Heart left ventricle (tissue), 16 donors: ENCODE data around the gene SGF29. TPM values are rescaled to one million over a fixed set of nuclear protein-coding genes. Genes with fewer than 3 reads are reported as not detected.
"Not testable (repeated sequence)": the region's sequence is repeated elsewhere in the genome, so short reads cannot be mapped to it uniquely, and the experiment has no call there.

Experiments used
- ATAC-seq, 4 donors: fragments of 200-7000 bp; cut with Tn5 transposase; one replicate each; pipeline ENCODE4 v1.9.1; 2020 to 2022; ENCODE audit warnings: moderate library complexity in 4 of 4, mild to moderate bottlenecking in 3 of 4, moderate number of reproducible peaks in 1 of 4
- DNase-seq, 5 donors: peaks; one replicate each; pipeline ENCODE4 v3.0.0-alpha.2; 2020
- H3K27ac ChIP-seq, 12 donors: fragments of 200-600 bp; sonication (generic) in 4 of 12; one replicate each; pipeline versions ENCODE4 v1.5.0 to v1.8.0; 2016 to 2022; ENCODE audit warnings: mild to moderate bottlenecking in 2 of 12
- H3K27me3 ChIP-seq, 9 donors: fragments of 200-600 bp; sonication (generic) in 2 of 9; one replicate each; pipeline versions ENCODE4 v1.5.1 to v1.8.0; 2016 to 2022; ENCODE audit warnings: mild to moderate bottlenecking in 3 of 9
- H3K36me3 ChIP-seq, 9 donors: fragments of 200-600 bp; sonication (generic) in 2 of 9; one replicate each; pipeline versions ENCODE4 v1.5.0 to v1.8.0; 2018 to 2022; ENCODE audit warnings: mild to moderate bottlenecking in 2 of 9
- H3K4me1 ChIP-seq, 12 donors: fragments of 200-600 bp; sonication (generic) in 4 of 12; one replicate each; pipeline versions ENCODE4 v1.5.0 to v1.8.0; 2016 to 2022; ENCODE audit warnings: mild to moderate bottlenecking in 3 of 12
- H3K4me3 ChIP-seq, 12 donors: fragments of 200-600 bp; sonication (generic) in 4 of 12; one replicate each; pipeline versions ENCODE4 v1.5.0 to v1.8.0; 2017 to 2022; ENCODE audit warnings: mild to moderate bottlenecking in 9 of 12, moderate library complexity in 4 of 12
- H3K9me3 ChIP-seq, 12 donors: fragments of 200-600 bp; sonication (generic) in 4 of 12; one replicate each; pipeline versions ENCODE4 v1.5.0 to v1.8.0; 2016 to 2022; ENCODE audit warnings: mild to moderate bottlenecking in 1 of 12
- POLR2A ChIP-seq, 2 donors: fragments of 450-650 bp; IDR thresholded peaks; one replicate each; pipeline ENCODE4 v1.6.1; 2017; ENCODE audit warnings: antibody characterized with exemption in 2 of 2, mild to moderate bottlenecking in 2 of 2, moderate library complexity in 2 of 2
- WGBS, 4 donors: extraction: QIAGEN DNeasy Blood & Tissue Kit in 2 of 4; methylation state at CpG; one replicate each; pipeline versions ENCODE4 v1.1.5 to v1.1.7; 2013 to 2018; 5-methylcytosine and 5-hydroxymethylcytosine counted together
- intact Hi-C, 10 donors: fragments of 100-400 bp; cut with DNase I; formaldehyde crosslinking; loops; one replicate each; pipeline versions ENCODE4 v1.11.1 to v1.14.2; 2022
- polyA plus RNA-seq, 2 donors: library from polyadenylated mRNA; stranded (reverse); fragments of 200-250 nt; gene quantifications; one replicate each; pipeline ENCODE4 v1.2.3, GENCODE V29; 2013
- total RNA-seq, 9 donors: library from RNA; depleted of rRNA in 2 of 9; stranded (reverse); fragments of >200 nt in 2 of 9; fragmentation: NEBNext Ultra II Directional in 3 of 9; extraction: Animal tissue kit (Norgen Biotek cat#: 25700) in 3 of 9; gene quantifications; one replicate each; pipeline versions ENCODE4 v1.1.0 to v1.2.4, GENCODE V29; 2016 to 2023
- TF ChIP-seq, protein P1 (sequence below), 12 donors: fragments of 200-600 bp; sonication (generic) in 4 of 12; IDR thresholded peaks; one replicate each; pipeline versions ENCODE4 v1.5.0 to v1.8.0; 2018 to 2022; ENCODE audit warnings: antibody characterized with exemption in 12 of 12, mild to moderate bottlenecking in 5 of 12
- donor health status: ischemic (EF 13 %, LVEDD 7.1; RV severe dilation, severe dysfunction).
- donor health status: healthy with polysubstance abuse.
- donor health status: DM: no; HTN: yes; CAD: no.
- donor health status: DM: no; HTN: no; CAD: no.
- donor health status: ischemic (EF 25% LVEDD 6.9; RV normal size, moderate dysfunction).
- donor health status: ischemic (EF 25% LVEDD 5.7; RV mildly dilated, moderate dysfunction).
- donor health status: healthy.
- donor health status: DM: yes; HTN: yes; CAD: no.
- donor health status: ischemic (EF 35%, LVEDD 5.7; RV mildly dilated, moderate dysfunction).
- donor health status: nonischemic (EF 11% LVEDD 7.7; RV severe dilation, severe dysfunction).
- donor health status: DM: yes; HTN: yes; CAD: no.
- donor health status: PGD.
- donor health status: ischemic (EF 29% LVEDD 5.4; RV normal size, mild dysfunction).
- donor health status: nonischemic (EF 23%, LVEDD 6.1; RV moderate dilation, normal function).

SGF29 gene
- total and polyA plus RNA-seq, 11 donors: 11.1 to 27.9 (median 15.6) TPM

- no peak for TF ChIP-seq POLR2A (IDR thresholded peaks at IDR 0.05)
- TF ChIP-seq, protein P1, sequence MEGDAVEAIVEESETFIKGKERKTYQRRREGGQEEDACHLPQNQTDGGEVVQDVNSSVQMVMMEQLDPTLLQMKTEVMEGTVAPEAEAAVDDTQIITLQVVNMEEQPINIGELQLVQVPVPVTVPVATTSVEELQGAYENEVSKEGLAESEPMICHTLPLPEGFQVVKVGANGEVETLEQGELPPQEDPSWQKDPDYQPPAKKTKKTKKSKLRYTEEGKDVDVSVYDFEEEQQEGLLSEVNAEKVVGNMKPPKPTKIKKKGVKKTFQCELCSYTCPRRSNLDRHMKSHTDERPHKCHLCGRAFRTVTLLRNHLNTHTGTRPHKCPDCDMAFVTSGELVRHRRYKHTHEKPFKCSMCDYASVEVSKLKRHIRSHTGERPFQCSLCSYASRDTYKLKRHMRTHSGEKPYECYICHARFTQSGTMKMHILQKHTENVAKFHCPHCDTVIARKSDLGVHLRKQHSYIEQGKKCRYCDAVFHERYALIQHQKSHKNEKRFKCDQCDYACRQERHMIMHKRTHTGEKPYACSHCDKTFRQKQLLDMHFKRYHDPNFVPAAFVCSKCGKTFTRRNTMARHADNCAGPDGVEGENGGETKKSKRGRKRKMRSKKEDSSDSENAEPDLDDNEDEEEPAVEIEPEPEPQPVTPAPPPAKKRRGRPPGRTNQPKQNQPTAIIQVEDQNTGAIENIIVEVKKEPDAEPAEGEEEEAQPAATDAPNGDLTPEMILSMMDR (IDR thresholded peaks at IDR 0.05): no peak
- 66 to 76% (median 70%) methylated on average over 7 of the region's 7 CpGs for WGBS, 4 donors
- no peak for DNase-seq
- H3K27me3 ChIP-seq: peaks cover 0 to 6% (median 0%) of the 10 kb centered on the region in 9 donors
- H3K4me3 ChIP-seq: no peak overlapping the region
- intact Hi-C loops: loop anchor here in 1 of 10 donors (5.0 kb wide), 1 partner anchor 349 kb away; no protein-coding TSS in a partner anchor
- no peaks in the 10 kb centered on the region for H3K9me3 ChIP-seq
- H3K27ac ChIP-seq: no peak overlapping the region
- ATAC-seq: no peak
- H3K36me3 ChIP-seq: peaks cover 0 to 13% (median 0%) of the 10 kb centered on the region in 9 donors
- H3K4me1 ChIP-seq: peaks cover 0 to 12% (median 0%) of the 10 kb centered on the region in 12 donors
Observed at GRCh38 chr16:28621481-28622155, 67.9 kb downstream of the SGF29 start.

DNA sequence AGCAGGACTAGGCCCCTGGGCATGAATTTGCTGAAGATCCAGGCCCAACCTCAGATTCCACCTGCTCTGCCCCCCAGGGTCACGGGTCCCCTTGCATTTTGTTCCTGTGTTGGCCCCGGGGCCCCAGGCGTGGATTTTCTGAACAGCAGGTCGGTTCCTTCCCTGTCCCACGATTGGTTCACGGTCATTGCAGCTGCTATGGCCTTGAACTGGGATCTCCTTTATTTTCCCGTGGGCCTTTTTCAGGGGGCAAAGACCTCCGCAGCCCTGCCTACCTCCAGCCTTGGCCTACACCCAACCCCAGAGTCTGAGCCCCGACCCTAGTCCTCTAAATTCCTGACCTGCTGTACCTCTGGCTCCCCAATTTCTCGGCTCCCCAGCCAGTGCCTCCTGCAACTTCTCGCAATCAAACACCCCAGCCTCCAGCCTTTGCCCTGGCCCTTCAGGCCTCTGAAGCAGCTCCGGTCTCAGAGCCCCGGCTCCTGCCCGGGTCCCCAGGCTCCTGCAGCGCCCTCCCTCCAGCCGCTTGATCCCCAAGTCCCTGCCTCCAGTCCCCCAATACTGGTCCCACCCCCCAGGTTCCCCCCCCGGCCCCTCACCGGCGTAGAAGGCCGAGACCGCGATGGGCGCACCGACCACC, 68.9 kb downstream of the SGF29 start:
- DNase-seq, H3K9me3 ChIP-seq, H3K27me3 ChIP-seq: not testable (repeated sequence)
- peak overlapping the region in 8 of 12 donors; percentile 37 to 68 (median 54) for H3K27ac ChIP-seq
- ATAC-seq: peak in 3 of 4 donors; percentile 34 to 43 (median 41)
- peak overlapping the region; percentile 19 to 64 (median 52) for H3K4me3 ChIP-seq
- peaks cover 0 to 12% (median 0%) of the 10 kb centered on the region in 12 donors for H3K4me1 ChIP-seq
- 46 to 71% (median 51%) methylated on average over 15 to 24 of the region's 24 CpGs for WGBS, 4 donors
- H3K36me3 ChIP-seq: peaks cover 0 to 13% (median 0%) of the 10 kb centered on the region in 9 donors
- intact Hi-C loops: loop anchor here in 1 of 10 donors (5.0 kb wide), 1 partner anchor 350 kb away; no protein-coding TSS in a partner anchor

DNA sequence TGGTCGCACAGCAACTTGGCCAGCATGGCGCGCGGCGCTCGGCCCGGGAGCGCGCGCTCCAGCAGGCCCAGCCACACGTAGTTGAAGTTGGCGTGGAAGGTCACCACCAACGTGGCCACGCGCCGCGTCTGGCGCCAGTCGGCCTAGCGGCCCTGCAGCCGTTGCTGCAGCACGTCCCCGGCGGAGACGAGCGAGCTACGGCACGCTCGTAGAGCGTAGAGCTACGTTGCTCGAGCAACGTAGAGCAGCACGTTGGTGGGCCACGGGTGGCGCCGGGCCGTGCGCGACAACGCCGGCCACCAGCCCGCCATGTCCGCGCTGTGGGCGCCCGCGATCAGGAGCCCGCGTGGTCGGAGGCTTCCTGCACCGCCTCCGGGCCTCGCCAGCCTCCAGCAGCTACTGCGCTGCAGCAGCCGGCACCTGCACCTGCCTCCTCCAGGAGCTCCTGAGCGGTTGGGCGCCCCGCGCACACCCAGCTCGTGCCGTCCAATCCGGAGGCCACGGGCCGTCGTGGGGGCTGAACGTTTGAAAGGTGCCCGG, 69.5 kb downstream of the SGF29 start:
- WGBS, 4 donors: 1 to 16% (median 5%) methylated on average over 35 to 68 of the region's 68 CpGs
- intact Hi-C loops: loop anchor here in 1 of 10 donors (5.0 kb wide), 1 partner anchor 351 kb away; no protein-coding TSS in a partner anchor

DNA sequence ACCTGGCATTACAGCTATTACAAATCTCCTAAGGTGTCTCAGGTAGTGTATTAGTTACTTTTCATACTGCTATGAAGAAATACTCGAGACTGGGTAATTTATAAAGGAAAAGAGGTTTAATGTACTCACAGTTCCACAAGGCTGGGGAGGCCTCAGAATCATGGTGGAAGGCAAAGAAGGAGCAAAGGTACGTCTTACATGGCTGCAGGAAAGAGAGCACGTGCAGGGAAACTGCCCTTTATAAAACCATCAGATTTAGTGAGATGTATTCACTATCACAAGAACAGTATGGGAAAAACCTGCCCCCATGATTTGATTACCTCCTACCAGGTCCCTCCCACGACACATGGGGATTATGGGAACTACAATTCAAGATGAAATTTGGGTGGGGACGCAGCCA, 77.2 kb downstream of the SGF29 start:
- H3K4me1 ChIP-seq, H3K27ac ChIP-seq, H3K36me3 ChIP-seq, H3K27me3 ChIP-seq, DNase-seq, H3K9me3 ChIP-seq, H3K4me3 ChIP-seq, ATAC-seq, intact Hi-C loops: not testable (repeated sequence)
- 73 to 84% (median 74%) methylated on average over 4 to 5 of the region's 5 CpGs for WGBS, 4 donors

More for the DNA sequence above, 69.5 kb downstream of the SGF29 start:
- Histone ChIP-seq H3K4me1 (peaks cover 0 to 12% (median 0%) of the 10 kb centered on the region in 12 donors), H3K27ac (peak overlapping the region in 10 of 12 donors; percentile 32 to 68 (median 48)), H3K27me3 (peaks cover 0 to 6% (median 0%) of the 10 kb centered on the region in 9 donors), H3K9me3 (no peaks in the 10 kb centered on the region), H3K36me3 (peaks cover 0 to 13% (median 0%) of the 10 kb centered on the region in 9 donors), H3K4me3 (peak overlapping the region; percentile 19 to 64 (median 52))
- peak; percentile 42 to 91 (median 84) for ATAC-seq
- TF ChIP-seq, protein P1 (IDR thresholded peaks at IDR 0.05): no peak
- no peak for TF ChIP-seq POLR2A (IDR thresholded peaks at IDR 0.05)
- peak in 3 of 5 donors; percentile 49 to 76 (median 51) for DNase-seq

- H3K27me3 ChIP-seq, H3K36me3 ChIP-seq, H3K4me3 ChIP-seq, ATAC-seq, DNase-seq, H3K4me1 ChIP-seq, H3K9me3 ChIP-seq, H3K27ac ChIP-seq, intact Hi-C loops: not testable (repeated sequence)
- WGBS, 4 donors: 48 to 61% (median 53%) methylated on average over 5 of the region's 5 CpGs
Observed at GRCh38 chr16:28636093-28636823, 82.5 kb downstream of the SGF29 start.

DNA sequence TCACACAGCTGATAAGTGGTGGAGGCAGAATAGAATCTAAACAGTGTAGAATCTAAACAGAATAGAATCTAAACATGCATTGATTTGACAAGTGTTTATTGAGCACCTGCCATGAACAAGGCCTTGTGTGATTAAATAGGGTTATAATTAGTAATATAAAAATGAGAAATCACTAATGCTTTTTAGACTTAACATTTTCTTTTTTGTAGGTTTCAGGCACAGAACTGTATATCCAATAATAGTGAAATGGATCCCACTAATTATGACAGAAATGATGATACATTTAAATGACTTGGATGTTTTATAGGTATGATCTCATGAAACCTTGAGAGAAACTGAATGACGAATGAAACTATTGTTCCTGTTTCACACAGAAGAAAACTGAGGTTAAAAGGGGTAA, 84.0 kb downstream of the SGF29 start, which contains the start of gene NPIPB8:
TSS of gene NPIPB8 (plus strand) at position 301 of the 400 bp plus-strand sequence. CDS start 296 bp downstream, outside the sequence.
- ATAC-seq, DNase-seq, H3K27me3 ChIP-seq, H3K36me3 ChIP-seq, H3K4me1 ChIP-seq, H3K27ac ChIP-seq, H3K9me3 ChIP-seq, H3K4me3 ChIP-seq, intact Hi-C loops: not testable (repeated sequence)
- 73 to 77% methylated on average over 1 of the region's 1 CpG; no CpG with 5 or more reads in 2 of the 4 donors for WGBS, 4 donors

- H3K36me3 ChIP-seq, intact Hi-C loops, H3K4me3 ChIP-seq, ATAC-seq, H3K27me3 ChIP-seq, H3K27ac ChIP-seq, H3K9me3 ChIP-seq, H3K4me1 ChIP-seq, DNase-seq: not testable (repeated sequence)
- WGBS, 4 donors: 69 to 92% (median 89%) methylated on average over 4 of the region's 5 CpGs; no CpG with 5 or more reads in 1 of the 4 donors
Observed at GRCh38 chr16:28638359-28638758, 84.6 kb downstream of the SGF29 start.

- intact Hi-C loops, DNase-seq, H3K27ac ChIP-seq, H3K4me3 ChIP-seq, H3K36me3 ChIP-seq, ATAC-seq, H3K9me3 ChIP-seq, H3K27me3 ChIP-seq, H3K4me1 ChIP-seq: not testable (repeated sequence)
- 43 to 65% (median 61%) methylated on average over 2 of the region's 2 CpGs for WGBS, 4 donors
Observed at GRCh38 chr16:28639959-28640358, 86.2 kb downstream of the SGF29 start.
